EH (cell line): ENCODE results near the gene LMCD1.

ENCODE experiments used
- DNase-seq: peaks from one replicate; pipeline ENCODE4 v3.0.0-alpha.2; 2015; ENCODE audit warnings: low read depth

LMCD1 gene

GRCh38 chr3:8484409-8485140, 17.0 kb upstream of the LMCD1 start:
- DNase-seq, result no peak

- peak; percentile 82 for DNase-seq
Measured at GRCh38 chr3:8485141-8485870, 16.3 kb upstream of the LMCD1 start.

GRCh38 chr3:8485943-8486342, 15.7 kb upstream of the LMCD1 start:
- no peak for DNase-seq

- no peak for DNase-seq
Measured at GRCh38 chr3:8486434-8486833, 15.2 kb upstream of the LMCD1 start.

GRCh38 chr3:8486936-8487335, 14.7 kb upstream of the LMCD1 start:
- DNase-seq, result no peak

- DNase-seq, result peak; percentile 72
Measured at GRCh38 chr3:8488411-8488810, 13.2 kb upstream of the LMCD1 start.

- peak; percentile 70 for DNase-seq
Measured at GRCh38 chr3:8488877-8489276, 12.7 kb upstream of the LMCD1 start.

- DNase-seq, result no peak
Measured at GRCh38 chr3:8489278-8489792, 12.3 kb upstream of the LMCD1 start.

GRCh38 chr3:8490079-8490552, 11.5 kb upstream of the LMCD1 start:
- DNase-seq, result peak; percentile 97

GRCh38 chr3:8491271-8492144, 10.1 kb upstream of the LMCD1 start:
- no peak for DNase-seq

GRCh38 chr3:8492744-8493511, 8.7 kb upstream of the LMCD1 start:
- DNase-seq, result peak; percentile 69

- DNase-seq, result no peak
Measured at GRCh38 chr3:8493744-8494143, 7.9 kb upstream of the LMCD1 start.

- DNase-seq, result no peak
Measured at GRCh38 chr3:8494327-8494726, 7.3 kb upstream of the LMCD1 start.

GRCh38 chr3:8497582-8497981, 4.0 kb upstream of the LMCD1 start:
- peak; percentile 65 for DNase-seq

GRCh38 chr3:8499181-8499611, 2.4 kb upstream of the LMCD1 start:
- DNase-seq, result no peak

GRCh38 chr3:8500319-8500988, 1.2 kb upstream of the LMCD1 start:
- peak; percentile 90 for DNase-seq

- DNase-seq, result no peak
Measured at GRCh38 chr3:8500989-8501370, 643 bp upstream of the LMCD1 start.

- peak; percentile 48 for DNase-seq
Measured at GRCh38 chr3:8503461-8503860, 1.8 kb downstream of the LMCD1 start.

- peak; percentile 46 for DNase-seq
Measured at GRCh38 chr3:8503871-8504610, 2.4 kb downstream of the LMCD1 start.

GRCh38 chr3:8504611-8504973, 3.0 kb downstream of the LMCD1 start:
- no peak for DNase-seq
